HG03097 (cell line): ENCODE measurements around the gene TKFC.

Experiments used
- ATAC-seq: cut with Tn5 transposase; IDR thresholded peaks from one replicate; pipeline ENCODE4 v1.9.1; 2021; ENCODE audit not compliant: unreplicated experiment, low FRiP score

The TKFC gene, protein sequence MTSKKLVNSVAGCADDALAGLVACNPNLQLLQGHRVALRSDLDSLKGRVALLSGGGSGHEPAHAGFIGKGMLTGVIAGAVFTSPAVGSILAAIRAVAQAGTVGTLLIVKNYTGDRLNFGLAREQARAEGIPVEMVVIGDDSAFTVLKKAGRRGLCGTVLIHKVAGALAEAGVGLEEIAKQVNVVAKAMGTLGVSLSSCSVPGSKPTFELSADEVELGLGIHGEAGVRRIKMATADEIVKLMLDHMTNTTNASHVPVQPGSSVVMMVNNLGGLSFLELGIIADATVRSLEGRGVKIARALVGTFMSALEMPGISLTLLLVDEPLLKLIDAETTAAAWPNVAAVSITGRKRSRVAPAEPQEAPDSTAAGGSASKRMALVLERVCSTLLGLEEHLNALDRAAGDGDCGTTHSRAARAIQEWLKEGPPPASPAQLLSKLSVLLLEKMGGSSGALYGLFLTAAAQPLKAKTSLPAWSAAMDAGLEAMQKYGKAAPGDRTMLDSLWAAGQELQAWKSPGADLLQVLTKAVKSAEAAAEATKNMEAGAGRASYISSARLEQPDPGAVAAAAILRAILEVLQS

DNA sequence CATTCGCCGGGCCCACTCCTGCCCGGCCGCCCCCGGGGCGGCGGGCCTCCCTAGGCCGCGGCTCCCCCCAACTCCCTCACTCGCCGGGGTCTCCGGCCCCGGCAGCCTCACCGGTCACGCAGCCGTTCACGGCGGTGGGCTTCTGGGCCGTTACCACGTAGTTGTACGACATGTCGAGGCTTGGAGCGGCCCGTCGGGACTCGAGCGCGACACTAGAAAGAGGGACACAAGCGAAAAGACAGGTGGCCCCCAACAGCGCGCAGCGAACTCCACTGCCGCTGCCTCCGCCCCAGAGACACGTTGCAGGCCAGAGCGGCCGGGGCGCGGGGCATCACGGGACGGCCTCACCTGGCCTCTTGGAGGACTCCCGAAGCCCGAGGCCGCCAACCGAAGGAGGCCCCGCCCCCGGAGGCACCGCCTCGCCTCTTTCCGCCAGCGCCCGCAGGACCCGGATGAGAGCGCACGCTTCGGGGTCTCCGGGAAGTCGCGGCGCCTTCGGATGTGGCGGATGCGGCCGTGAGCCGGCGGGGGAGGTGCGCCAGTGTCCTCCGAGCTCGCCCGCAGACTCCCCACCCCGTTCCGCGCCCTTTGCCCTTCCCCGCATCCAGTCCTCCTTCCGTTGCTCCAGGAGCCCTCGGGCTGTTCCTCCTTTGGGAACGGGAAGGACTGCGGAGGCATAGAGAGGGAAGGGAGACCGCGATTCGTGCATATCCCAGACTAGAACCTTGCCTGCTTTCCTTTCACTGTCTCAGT is at the start of gene TKFC, which contains the start of gene DDB1:
Gene TKFC, plus strand, starts transcription at position 432 of the 753 bp plus-strand sequence. CDS start 1,501 bp downstream, outside the sequence.
Gene DDB1, minus strand, starts transcription at position 309 of the 753 bp plus-strand sequence. Its CDS starts 137 bp downstream, at position 172.
- peak; percentile 71 for ATAC-seq

DNA sequence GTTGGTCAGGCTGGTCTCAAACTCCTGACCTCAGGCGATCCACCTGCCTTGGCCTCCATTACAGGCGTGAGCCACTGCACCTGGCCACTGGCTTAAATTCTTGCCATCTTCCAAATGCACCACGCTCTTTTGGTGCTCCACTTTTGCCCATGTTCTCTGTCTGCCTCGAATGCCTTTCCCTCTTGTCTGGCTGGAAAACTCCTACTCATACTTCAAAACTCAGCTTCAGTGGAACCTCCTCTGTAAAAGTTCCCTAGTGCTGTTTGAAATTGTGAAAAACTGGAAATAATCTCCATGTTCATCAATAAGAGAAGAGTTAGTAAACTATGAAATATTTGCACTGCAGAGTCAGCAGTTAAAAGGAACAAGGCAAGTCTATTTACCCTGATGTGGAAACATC is 49.4 kb upstream of the TKFC start:
- ATAC-seq, result no peak

DNA sequence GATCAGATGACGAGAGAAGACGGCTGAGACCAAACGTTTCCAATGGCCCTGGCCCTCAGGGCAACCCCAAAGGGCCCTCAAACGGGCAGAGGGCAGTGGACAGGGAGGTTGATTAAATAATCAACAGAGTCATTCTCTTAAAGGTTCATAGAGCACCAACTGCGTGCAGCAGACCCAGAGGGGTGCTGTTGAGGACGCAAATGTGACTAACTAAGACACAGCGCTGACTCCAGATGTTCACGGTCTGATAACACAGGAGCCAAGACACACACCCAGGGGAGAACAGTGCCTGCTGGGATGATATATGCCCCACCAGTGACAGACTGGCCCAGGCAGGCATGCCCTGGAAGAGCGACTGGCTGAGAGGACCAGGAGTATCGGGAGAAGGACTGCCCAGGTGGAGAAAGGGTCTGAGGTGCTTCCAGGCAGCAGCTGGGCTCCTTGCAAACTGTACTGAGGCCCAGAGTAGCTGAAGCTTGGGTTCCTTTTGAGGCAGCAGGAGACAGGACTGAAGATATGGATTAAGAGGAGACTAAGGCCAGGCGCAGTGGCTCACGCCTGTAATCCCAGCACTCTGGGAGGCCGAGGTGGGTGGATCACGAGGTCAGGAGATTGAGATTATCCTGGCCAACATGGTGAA is 45.6 kb upstream of the TKFC start:
- no peak for ATAC-seq

DNA sequence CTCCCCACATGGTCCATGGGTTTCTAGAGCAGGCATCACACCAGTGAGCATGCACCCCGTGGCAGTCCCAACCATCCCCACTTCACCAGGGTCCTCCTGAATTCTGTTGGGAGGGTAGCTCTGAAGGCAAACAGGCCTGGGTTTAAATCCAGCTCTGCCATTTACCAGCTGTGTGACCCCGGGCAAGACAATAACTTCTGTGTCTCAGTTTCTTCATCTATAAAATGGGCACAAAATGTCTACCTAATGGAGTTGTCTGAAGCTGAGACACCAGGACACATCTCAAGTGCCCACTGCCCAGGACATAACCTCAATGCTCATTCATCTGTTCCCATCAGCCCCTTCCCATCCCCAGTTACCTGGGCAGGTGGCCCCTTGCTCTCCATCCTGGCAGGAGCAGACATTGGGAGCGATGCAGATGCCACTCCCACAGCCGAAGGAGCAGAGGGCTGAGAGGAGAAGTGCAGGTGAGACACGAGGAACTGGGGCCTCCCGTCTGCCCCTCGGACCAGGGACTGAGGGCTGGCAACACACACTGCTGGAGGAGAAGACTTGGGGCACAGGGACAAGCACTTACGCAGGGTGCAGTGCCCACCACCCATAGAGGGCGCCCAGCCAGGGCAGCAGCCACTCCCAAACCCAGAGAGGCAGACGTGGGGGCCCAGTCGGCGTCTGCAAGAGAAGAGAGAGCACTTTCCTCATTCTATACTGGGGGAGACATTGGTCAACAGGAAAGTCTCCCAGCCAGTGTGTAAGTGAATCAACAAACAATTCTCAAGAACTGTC is 41.9 kb upstream of the TKFC start:
- ATAC-seq, result no peak

DNA sequence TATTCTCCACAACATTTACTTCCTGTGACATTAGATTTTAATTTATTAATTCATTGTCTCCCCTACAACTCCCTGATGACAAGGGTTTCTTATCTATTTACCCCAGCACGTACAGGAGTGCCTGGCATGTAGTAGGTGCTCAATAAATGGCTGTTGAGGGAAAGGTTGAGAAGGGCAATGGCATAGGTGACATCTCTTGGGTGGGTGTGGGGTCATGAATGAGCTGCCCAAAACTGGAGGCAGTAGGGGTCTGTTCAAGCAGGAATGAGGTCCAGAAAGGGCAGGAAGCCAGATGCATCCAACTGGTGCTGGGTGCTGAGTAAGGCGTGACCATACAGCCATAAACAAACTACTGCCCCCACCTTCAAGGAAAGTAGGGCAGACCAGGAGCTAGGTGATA is 40.7 kb upstream of the TKFC start:
- ATAC-seq, result no peak

DNA sequence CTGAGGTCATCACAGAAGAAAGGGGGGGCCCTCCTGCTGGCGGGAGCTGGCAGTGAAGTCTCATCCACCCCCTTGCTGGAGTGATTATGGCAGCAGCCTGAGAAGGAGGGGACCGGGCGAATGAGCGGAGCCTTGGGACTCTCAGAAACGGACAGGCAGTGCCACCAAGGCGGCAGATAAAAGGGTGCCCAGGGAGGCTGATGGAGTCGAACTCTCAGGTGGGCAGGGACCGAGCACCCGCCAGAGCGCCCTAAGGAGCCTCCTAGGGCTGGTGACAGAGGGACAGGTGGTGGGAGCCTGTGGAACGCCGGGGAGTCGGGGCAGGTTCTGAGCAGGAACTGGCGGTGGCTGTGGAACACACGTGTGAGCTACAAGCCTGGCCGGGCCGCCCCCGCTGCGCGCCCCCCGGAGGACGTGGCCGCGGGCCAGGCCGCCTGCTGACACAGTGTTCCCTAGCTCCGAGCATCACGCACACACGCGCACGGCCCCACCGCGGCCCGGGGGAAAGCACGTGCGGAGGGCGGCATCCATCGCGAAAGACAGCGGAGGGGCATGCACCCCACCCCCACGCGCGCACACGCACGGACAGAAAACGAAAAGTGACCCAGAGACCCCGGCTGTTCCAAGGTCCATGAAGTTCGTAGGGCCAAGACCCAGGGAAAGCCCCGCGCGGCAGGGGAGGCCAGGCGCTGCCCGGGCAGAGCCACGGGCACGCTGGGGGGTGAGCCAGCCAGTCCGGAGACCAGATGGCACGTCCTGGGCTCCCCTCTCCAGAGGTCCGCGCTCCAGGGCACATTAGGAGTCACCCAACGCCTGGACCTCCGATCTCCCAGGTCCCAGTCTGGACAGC is 38.9 kb upstream of the TKFC start:
- peak; percentile 32 for ATAC-seq

DNA sequence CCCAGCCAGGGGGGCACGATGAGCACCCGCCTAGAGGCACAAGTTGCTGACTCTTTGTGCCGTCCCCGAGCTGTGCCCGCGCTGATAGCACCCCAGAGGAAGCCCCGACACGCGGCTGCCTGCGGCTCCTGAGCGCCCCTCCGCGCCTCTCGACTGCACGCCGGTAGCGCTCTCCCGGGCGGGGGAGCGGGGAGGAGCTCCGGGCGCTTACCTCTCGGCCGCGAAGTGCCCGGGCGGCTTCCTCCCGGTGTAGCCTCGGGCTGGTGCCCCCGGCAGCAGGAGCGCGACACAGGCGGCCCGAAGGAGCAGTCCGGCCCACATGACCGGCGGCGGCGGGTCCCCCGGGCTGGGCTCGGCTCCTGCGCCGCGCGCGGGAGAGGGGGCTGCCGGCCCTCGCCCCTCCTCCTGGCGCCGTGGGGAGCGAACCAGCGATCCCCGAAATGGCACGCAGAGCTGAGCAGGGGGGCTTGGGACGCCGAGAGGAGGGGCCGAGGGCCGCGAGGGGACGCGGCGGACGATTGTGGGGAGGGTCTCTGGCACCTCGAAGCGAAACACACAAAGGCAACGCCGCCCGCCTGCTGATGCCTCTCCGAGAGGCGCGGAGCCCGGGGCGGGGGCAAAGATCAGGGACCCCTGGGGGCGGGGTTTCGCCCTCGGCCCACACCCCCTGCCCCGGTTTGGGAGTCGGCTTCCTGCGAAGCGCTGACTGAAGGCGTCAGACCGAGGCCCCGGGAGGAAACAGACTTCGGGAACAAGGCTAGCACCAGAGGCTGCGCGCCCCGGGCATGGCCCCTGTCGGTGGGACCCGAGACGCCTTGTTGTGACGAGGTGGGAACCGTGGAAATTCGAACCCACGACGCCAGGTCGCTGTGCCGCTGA is 38.1 kb upstream of the TKFC start, which contains the start of gene VWCE:
Gene VWCE, minus strand, starts transcription at position 600 of the 879 bp plus-strand sequence. Its CDS starts 279 bp downstream, at position 321.
- ATAC-seq, result peak; percentile 77

DNA sequence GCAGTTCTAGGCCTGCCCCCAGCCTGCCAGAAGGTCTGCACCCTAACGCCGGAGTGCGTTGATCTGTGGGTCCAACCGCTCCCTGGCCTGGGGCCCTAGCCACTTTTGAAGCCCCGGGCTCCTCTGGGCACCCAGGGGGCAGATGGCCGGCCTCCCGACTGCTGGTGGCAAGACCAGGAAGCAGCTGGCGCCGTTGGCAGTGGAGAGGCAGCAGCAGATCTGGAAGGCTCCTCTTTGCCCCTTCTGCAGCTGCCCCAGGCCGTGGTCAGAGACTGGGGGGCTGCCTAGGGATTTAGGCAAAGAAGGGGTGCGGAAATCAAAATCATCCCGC is 37.5 kb upstream of the TKFC start:
- no peak for ATAC-seq

DNA sequence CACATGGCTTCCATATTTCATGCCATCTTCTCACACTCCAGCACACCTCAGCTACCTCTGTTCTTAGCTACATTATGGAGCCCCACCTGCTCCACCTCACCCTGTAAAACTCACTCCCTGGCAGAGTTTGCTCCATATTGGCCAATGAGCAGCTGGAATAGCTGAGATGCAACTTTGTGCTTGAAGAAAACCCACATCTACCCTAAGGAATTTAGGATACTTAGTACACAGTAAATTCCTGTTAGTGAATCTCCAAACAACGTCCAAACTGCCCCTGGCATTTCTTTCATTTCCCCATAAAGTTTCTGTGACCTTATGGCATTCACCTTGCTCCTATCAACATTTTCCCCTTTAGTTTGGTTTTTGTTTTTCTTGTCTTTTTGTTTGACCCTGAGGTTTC is 35.7 kb upstream of the TKFC start:
- no peak for ATAC-seq

DNA sequence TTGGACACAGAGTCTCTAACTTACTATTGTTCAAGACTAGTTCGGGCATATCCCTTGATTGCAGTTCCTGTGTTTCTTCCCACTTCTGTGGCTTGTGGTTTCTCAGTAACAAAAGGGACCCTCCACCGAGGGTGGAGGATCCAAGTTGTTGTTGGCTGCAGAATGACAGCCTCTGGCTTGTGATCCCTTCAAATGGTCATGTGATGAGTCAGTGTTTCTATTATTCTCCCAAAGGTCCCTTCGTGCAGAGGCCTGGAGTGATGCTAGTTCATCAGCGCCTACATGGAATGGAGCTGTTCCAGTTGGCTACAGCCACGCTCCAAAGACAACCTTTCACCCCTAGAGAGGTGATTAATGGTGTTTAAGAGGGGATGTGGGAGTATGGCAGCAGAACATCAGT is 35.3 kb upstream of the TKFC start:
- ATAC-seq, result no peak

DNA sequence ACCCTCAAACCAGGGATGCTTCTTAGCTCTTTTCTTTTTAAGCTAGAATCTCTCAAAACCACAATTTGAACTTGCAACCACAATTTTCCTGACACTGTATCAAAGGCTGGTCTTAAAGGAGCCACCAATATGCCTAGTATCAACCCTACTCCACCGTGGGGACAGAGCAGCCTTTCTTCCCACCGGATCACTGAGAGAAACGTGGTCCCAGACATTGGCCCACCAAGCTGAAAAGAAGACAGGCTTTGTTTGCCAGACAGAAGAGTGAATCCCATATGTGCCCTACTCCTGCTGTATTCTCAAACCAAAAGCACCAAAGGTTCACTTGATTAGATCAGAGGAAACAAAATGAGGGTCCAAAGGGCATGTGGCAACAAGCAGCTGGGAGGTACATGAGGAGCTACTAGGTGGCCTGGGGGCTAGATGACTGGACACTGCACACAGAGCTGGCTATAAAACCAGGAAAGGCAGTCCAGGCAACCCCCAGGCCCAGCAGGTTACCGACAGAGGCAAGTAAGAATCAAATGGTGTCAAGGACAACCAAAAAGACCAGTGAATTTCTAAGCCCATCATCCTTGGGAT is 34.3 kb upstream of the TKFC start:
- no peak for ATAC-seq

DNA sequence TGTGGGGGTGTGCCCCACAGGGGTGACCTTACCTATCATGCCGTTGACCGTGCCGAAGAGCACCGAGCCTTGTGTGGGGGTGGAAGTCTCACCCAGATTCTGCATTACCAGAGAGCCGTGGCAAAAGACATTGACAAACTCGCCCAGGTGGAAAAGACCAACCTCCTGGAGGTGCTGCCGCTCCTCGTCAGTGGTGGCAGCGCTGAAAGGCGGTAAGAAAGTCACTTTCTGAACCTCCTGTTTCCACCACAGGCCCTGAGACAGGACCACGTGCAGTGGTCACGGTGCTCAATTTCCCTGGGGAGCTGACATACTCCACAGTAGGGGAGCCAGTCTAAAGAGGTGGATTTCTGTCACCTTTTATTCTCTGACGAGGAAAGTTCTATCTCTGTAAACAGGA is 30.5 kb upstream of the TKFC start:
- ATAC-seq, result no peak

DNA sequence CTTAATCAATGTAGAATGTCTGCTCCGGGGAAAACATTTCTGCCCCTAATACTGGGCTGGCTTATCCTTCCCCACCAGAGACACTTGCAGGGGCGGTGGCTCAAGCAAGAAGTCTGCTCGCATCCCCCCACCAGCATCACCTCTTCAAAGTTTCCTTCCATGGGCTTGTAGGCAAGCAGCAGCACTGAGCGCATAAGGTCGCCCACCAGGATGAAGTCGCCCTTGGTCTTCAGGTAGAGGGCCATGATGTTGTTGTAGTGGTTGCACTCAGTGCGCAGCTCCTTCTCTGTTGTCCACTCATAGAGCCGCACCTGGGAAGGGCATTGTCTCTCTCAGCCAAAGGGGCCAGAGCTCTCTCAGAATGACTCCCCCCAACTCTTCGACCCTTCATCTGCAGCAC is 29.3 kb upstream of the TKFC start:
- ATAC-seq, result no peak

DNA sequence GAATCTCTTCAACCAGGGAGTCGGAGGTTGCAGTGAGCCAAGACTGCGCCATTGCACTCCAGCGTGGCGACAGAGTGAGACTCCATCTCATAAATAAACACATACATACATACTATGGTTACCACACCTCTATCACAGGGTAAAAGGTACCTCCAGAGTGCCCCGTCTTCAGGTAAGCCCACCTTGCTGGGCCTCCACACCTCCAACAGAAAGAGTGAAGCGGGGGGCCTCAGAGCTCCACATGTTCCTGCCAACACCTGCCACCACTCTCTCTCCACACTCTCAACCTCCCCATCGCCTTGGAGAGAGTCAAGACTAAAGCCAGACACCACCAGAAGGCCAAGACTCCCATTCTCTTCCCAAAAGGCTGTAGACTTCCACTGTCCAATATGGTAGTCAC is 27.6 kb upstream of the TKFC start:
- ATAC-seq, result no peak

DNA sequence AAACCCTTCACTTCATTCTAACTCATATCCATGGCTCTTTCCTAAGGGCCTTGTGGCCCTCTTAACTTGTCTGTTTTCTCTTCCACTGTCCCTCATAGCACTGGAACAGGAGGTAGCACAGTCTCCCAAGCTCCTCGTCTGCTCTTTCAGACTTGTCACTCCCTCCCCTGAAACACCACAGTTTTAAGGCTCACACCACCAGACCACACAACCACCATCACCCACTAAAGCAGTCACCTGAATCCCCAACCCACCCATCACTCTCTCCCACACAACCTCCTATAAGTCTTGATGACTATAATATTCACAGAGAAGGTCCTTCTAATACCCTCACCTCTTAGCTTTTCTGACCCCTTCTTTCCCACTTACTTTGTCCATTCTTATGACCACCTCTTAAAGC is 26.8 kb upstream of the TKFC start:
- ATAC-seq, result no peak

DNA sequence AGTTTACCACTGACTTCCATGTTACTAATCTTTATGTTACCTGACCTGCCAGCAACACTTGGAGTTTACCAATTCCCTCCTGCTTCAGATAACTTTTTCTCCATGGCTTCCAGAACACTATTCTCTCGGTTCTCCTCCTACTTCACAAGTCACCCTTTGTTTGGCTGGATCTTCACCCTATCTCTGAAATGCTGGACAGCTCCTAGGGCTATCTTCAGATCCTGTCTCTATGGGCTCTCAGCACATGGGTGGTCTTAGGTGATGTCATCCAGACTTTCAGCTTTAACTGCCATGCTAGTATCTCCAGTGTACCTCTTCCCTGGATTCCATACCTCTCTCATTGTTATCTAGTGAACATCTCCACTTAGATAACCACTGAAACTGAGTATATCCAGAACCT is 25.7 kb upstream of the TKFC start:
- no peak for ATAC-seq

DNA sequence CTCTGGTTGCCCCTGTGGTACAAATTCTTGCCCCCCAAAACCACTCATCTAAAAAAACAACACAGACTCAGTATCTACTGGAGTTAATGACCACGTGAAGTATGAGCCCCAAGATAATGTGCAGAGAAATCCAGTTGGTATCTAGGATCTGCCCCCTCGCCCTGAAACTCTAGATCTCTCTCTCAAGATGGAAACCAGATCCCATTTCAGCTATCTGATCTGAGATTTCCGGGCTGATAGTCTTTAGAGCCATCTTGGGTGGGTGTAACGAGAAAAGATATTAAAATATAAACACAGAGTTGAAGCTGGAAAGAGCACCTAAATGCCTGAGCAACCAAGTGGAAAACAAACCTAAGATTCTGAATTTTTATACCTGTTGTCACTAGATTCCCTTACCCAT is 23.9 kb upstream of the TKFC start:
- no peak for ATAC-seq

DNA sequence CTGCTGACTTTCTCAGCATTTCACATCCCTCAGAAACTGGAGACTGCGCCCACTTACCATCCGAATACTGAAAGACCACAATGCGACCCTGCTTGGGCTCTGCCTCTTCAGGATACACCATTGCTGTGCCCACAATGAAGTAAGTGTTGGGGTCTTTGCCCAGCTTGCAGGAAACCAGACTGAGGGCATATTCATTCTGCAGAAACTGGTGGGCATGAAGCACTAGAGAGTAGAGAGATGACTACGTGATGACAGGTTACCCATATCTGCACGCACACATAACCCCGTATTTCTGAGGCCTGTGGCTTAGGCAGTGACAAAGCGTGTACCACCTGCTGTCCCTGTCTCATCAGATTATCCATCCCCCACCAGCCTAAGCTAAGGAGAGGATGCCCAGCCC is 23.3 kb upstream of the TKFC start:
- ATAC-seq, result no peak
